MCF 10A (cell line): ENCODE results near the gene EPHA1. TPM values are rescaled to one million over a fixed set of nuclear protein-coding genes. Genes with fewer than 3 reads are reported as not detected.

Experiments used
- BruUV-seq: library from RNA; stranded (reverse); fragments of 400-500 nt; replicated peaks from 2 replicates; lab custom pipeline; 2021; lab: Mats Ljungman, UMichigan
- CTCF ChIA-PET: fragments of 300-600 bp; sonication (Branson Sonifier 250); formaldehyde crosslinking; extraction: SDS; loops from one replicate; lab custom pipeline; 2021; ENCODE audit warnings: antibody characterized with exemption, inconsistent platforms; lab: Yijun Ruan, JAX
- POLR2A ChIA-PET: fragments of 300-600, 350-650 bp; sonication (Branson Sonifier 250); formaldehyde crosslinking; extraction: SDS; loops from one replicate; lab custom pipeline; 2020; ENCODE audit warnings: antibody characterized with exemption, inconsistent platforms; lab: Yijun Ruan, JAX
- DNase-seq: peaks from one replicate; pipeline ENCODE4 v3.0.0-alpha.2; 2018; ENCODE audit not compliant: unreplicated experiment
- H3K27ac Mint-ChIP-seq: one replicate; pipeline ENCODE4 v1.8.0; 2022; ENCODE audit warnings: mild to moderate bottlenecking, low read depth, mixed read lengths; ENCODE audit not compliant: unreplicated experiment
- H3K27me3 Mint-ChIP-seq: one replicate; pipeline ENCODE4 v1.8.0; 2022; ENCODE audit warnings: mixed read lengths; ENCODE audit not compliant: insufficient read depth, unreplicated experiment
- H3K36me3 Mint-ChIP-seq: one replicate; pipeline ENCODE4 v1.8.0; 2022; ENCODE audit warnings: mild to moderate bottlenecking, moderate library complexity, mixed read lengths; ENCODE audit not compliant: insufficient read depth, unreplicated experiment
- H3K4me1 Mint-ChIP-seq: one replicate; pipeline ENCODE4 v1.8.0; 2022; ENCODE audit warnings: mixed read lengths; ENCODE audit not compliant: insufficient read depth, unreplicated experiment
- H3K4me3 Mint-ChIP-seq: one replicate; pipeline ENCODE4 v1.8.0; 2022; ENCODE audit warnings: mild to moderate bottlenecking, moderate library complexity, mixed read lengths; ENCODE audit not compliant: unreplicated experiment
- H3K9me3 Mint-ChIP-seq: one replicate; pipeline ENCODE4 v1.8.0; 2022; ENCODE audit warnings: mixed read lengths; ENCODE audit not compliant: unreplicated experiment
- CTCF ChIP-seq: fragments of 200-600 bp; IDR thresholded peaks from one replicate; pipeline ENCODE4 v1.8.0; 2022; ENCODE audit warnings: antibody characterized with exemption, mild to moderate bottlenecking; ENCODE audit not compliant: unreplicated experiment
- intact Hi-C: fragments of 100-400 bp; cut with micrococcal nuclease; formaldehyde crosslinking; loops from 2 replicates; pipeline ENCODE4 v1.14.1; 2022
- total RNA-seq: library from RNA; stranded (reverse); gene quantifications from 2 replicates; pipeline ENCODE4 v1.2.3, GENCODE V29; 2022

Gene EPHA1
- total RNA-seq, 1 experiment from 2014 or later, result 0.89 TPM

GRCh38 chr7:143447466-143447865, 38.8 kb upstream of the EPHA1 start:
- Mint-ChIP-seq H3K9me3 (no peaks in the 10 kb centered on the region), H3K27ac (no peak overlapping the region), H3K27me3 (peaks cover 15% of the 10 kb centered on the region), H3K4me3 (no peak overlapping the region), H3K4me1 (no peaks in the 10 kb centered on the region), H3K36me3 (no peaks in the 10 kb centered on the region)
- BruUV-seq, result no TSS peak
- no peak for TF ChIP-seq CTCF
- ChIA-PET CTCF (no interaction called here), POLR2A (no interaction called here)
- intact Hi-C loops, result no loop called here
- DNase-seq, result no peak

GRCh38 chr7:143444785-143445184, 36.1 kb upstream of the EPHA1 start:
- no TSS peak for BruUV-seq
- no peaks in the 10 kb centered on the region for H3K36me3 Mint-ChIP-seq
- H3K4me3 Mint-ChIP-seq, result no peak overlapping the region
- ChIA-PET CTCF (no interaction called here), POLR2A (no interaction called here)
- H3K9me3 Mint-ChIP-seq, result no peaks in the 10 kb centered on the region
- no peak for DNase-seq
- H3K27ac Mint-ChIP-seq, result no peak overlapping the region
- intact Hi-C loops, result no loop called here
- H3K4me1 Mint-ChIP-seq, result no peaks in the 10 kb centered on the region
- TF ChIP-seq CTCF, result no peak
- H3K27me3 Mint-ChIP-seq, result peaks cover 19% of the 10 kb centered on the region

GRCh38 chr7:143444063-143444782, 35.6 kb upstream of the EPHA1 start:
- H3K27ac Mint-ChIP-seq, result no peak overlapping the region
- no peaks in the 10 kb centered on the region for H3K36me3 Mint-ChIP-seq
- BruUV-seq, result no TSS peak
- TF ChIP-seq CTCF, result no peak
- no peaks in the 10 kb centered on the region for H3K9me3 Mint-ChIP-seq
- no peak overlapping the region for H3K4me3 Mint-ChIP-seq
- intact Hi-C loops, result no loop called here
- H3K4me1 Mint-ChIP-seq, result no peaks in the 10 kb centered on the region
- DNase-seq, result no peak
- peaks cover 25% of the 10 kb centered on the region for H3K27me3 Mint-ChIP-seq
- CTCF ChIA-PET, result no interaction called here
- POLR2A ChIA-PET, result no interaction called here

GRCh38 chr7:143443153-143443552, 34.5 kb upstream of the EPHA1 start, which contains the start of gene TAS2R60:
Gene TAS2R60, plus strand, starts transcription at chr7:143443453. Its CDS starts 0 bp downstream, at chr7:143443453.
- CTCF ChIA-PET, result no interaction called here
- Mint-ChIP-seq H3K4me3 (no peak within 1 kb of the TSS), H3K9me3 (no peaks in the 10 kb centered on the region), H3K27me3 (peaks cover 25% of the 10 kb centered on the region), H3K36me3 (no peaks in the 10 kb centered on the region), H3K4me1 (no peaks in the 10 kb centered on the region), H3K27ac (no peak within 1 kb of the TSS)
- TF ChIP-seq CTCF, result no peak
- no peak for DNase-seq
- intact Hi-C loops, result no loop called here
- POLR2A ChIA-PET, result no interaction called here
- BruUV-seq, result no TSS peak
